Measurements from ENCODE around the gene TBC1D1.

The TBC1D1 gene

DNA sequence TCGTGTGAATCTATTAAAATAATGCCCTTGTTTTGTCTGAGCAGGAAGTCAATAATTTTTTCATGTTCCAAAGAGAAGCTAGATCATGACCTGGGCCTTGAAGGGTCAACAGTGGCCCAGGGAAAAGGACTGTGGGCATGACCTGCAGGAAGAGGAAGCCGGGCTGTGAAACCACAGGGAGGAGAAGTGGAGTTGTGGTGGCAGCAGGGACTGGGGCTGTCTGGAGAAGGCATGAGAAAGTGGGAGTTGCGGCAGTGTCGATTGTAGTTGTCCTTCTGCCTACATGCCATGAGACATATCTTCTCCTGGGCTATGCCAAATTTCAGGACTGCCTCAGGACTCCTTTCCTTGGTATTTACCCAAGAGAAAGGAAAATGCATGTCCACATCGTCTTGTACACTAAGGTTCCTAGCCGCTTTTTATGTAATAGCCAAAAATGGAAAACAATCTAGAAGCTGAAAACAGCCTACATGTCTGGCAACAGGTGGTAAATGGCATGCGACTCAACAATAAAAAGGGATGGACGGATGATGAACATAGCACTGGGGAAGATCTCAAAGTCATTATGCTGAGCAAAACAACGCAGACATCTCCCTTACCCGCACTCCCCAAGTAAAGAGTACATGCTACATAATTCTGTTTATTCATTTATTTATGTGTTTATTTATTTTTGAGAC, 55.8 kb downstream of the TBC1D1 start:
- ATAC-seq: no peak
- no peak for TF ChIP-seq ZNF8 (CRISPR knock-in tag; IDR thresholded peaks at IDR 0.05)
- TF ChIP-seq, protein P1, sequence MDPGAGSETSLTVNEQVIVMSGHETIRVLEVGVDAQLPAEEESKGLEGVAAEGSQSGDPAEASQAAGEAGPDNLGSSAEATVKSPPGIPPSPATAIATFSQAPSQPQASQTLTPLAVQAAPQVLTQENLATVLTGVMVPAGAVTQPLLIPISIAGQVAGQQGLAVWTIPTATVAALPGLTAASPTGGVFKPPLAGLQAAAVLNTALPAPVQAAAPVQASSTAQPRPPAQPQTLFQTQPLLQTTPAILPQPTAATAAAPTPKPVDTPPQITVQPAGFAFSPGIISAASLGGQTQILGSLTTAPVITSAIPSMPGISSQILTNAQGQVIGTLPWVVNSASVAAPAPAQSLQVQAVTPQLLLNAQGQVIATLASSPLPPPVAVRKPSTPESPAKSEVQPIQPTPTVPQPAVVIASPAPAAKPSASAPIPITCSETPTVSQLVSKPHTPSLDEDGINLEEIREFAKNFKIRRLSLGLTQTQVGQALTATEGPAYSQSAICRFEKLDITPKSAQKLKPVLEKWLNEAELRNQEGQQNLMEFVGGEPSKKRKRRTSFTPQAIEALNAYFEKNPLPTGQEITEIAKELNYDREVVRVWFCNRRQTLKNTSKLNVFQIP (CRISPR knock-in tag; IDR thresholded peaks at IDR 0.05; ENCODE audit: borderline replicate concordance, low read depth): no peak
- no peak for TF ChIP-seq TCF4 (CRISPR knock-in tag; IDR thresholded peaks at IDR 0.05; ENCODE audit: borderline replicate concordance)
- TF ChIP-seq, protein P2, sequence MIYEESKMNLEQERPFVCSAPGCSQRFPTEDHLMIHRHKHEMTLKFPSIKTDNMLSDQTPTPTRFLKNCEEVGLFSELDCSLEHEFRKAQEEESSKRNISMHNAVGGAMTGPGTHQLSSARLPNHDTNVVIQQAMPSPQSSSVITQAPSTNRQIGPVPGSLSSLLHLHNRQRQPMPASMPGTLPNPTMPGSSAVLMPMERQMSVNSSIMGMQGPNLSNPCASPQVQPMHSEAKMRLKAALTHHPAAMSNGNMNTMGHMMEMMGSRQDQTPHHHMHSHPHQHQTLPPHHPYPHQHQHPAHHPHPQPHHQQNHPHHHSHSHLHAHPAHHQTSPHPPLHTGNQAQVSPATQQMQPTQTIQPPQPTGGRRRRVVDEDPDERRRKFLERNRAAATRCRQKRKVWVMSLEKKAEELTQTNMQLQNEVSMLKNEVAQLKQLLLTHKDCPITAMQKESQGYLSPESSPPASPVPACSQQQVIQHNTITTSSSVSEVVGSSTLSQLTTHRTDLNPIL (CRISPR knock-in tag; IDR thresholded peaks at IDR 0.05; ENCODE audit: low read depth): no peak
- TF ChIP-seq ZFP30 (CRISPR knock-in tag; IDR thresholded peaks at IDR 0.05): no peak
- no peak for TF ChIP-seq CSDC2 (CRISPR knock-in tag; IDR thresholded peaks at IDR 0.05)
- no peak for TF ChIP-seq ZFP3 (CRISPR knock-in tag; IDR thresholded peaks at IDR 0.05)
- no peak for TF ChIP-seq ZNF70 (CRISPR knock-in tag; IDR thresholded peaks at IDR 0.05)
- TF ChIP-seq RARB (CRISPR knock-in tag; IDR thresholded peaks at IDR 0.05): no peak
- TF ChIP-seq, protein P3, sequence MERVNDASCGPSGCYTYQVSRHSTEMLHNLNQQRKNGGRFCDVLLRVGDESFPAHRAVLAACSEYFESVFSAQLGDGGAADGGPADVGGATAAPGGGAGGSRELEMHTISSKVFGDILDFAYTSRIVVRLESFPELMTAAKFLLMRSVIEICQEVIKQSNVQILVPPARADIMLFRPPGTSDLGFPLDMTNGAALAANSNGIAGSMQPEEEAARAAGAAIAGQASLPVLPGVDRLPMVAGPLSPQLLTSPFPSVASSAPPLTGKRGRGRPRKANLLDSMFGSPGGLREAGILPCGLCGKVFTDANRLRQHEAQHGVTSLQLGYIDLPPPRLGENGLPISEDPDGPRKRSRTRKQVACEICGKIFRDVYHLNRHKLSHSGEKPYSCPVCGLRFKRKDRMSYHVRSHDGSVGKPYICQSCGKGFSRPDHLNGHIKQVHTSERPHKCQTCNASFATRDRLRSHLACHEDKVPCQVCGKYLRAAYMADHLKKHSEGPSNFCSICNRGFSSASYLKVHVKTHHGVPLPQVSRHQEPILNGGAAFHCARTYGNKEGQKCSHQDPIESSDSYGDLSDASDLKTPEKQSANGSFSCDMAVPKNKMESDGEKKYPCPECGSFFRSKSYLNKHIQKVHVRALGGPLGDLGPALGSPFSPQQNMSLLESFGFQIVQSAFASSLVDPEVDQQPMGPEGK (CRISPR knock-in tag; IDR thresholded peaks at IDR 0.05; ENCODE audit: borderline replicate concordance): no peak
- no peak for TF ChIP-seq ZC3H10 (CRISPR knock-in tag; IDR thresholded peaks at IDR 0.05)
- TF ChIP-seq BACH2 (CRISPR knock-in tag; IDR thresholded peaks at IDR 0.05; ENCODE audit: borderline replicate concordance): no peak

DNA sequence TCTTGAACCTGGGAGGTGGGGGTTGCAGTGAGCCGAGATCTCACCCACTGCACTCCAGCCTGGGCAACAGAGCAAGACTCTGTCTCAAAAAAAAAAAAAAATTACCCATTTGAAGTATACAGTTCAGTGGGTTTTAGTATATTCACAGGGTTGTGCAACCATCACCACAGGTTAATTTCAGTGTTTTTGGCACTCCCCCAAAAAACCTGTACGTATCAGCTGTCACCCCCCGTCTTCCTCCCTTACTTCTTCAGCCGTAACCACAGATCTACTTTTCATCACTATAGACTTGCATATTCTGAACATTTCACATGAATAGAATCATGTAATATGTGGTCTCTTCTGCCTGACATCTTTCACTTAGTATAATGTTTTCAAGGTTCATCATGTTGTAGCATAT, 57.7 kb downstream of the TBC1D1 start:
- no peak for ATAC-seq
- TF ChIP-seq PPARA (CRISPR knock-in tag; IDR thresholded peaks at IDR 0.05; ENCODE audit: borderline replicate concordance) (no peak), TOX (CRISPR knock-in tag; IDR thresholded peaks at IDR 0.05; ENCODE audit: borderline replicate concordance) (no peak), ZNF70 (CRISPR knock-in tag; IDR thresholded peaks at IDR 0.05) (no peak), ZNF565 (CRISPR knock-in tag; conservative IDR thresholded peaks at IDR 0.05; ENCODE audit: low read depth) (no peak), ZFP30 (CRISPR knock-in tag; IDR thresholded peaks at IDR 0.05) (no peak), ARNTL (CRISPR knock-in tag; IDR thresholded peaks at IDR 0.05; ENCODE audit: borderline replicate concordance, low read depth) (no peak), CSDC2 (CRISPR knock-in tag; IDR thresholded peaks at IDR 0.05) (no peak), ZC3H10 (CRISPR knock-in tag; IDR thresholded peaks at IDR 0.05) (no peak), TCF4 (CRISPR knock-in tag; IDR thresholded peaks at IDR 0.05; ENCODE audit: borderline replicate concordance) (no peak)
- TF ChIP-seq, protein P1 (CRISPR knock-in tag; IDR thresholded peaks at IDR 0.05; ENCODE audit: borderline replicate concordance, low read depth): no peak
- TF ChIP-seq, protein P2 (CRISPR knock-in tag; IDR thresholded peaks at IDR 0.05; ENCODE audit: low read depth): no peak
- TF ChIP-seq, protein P4, sequence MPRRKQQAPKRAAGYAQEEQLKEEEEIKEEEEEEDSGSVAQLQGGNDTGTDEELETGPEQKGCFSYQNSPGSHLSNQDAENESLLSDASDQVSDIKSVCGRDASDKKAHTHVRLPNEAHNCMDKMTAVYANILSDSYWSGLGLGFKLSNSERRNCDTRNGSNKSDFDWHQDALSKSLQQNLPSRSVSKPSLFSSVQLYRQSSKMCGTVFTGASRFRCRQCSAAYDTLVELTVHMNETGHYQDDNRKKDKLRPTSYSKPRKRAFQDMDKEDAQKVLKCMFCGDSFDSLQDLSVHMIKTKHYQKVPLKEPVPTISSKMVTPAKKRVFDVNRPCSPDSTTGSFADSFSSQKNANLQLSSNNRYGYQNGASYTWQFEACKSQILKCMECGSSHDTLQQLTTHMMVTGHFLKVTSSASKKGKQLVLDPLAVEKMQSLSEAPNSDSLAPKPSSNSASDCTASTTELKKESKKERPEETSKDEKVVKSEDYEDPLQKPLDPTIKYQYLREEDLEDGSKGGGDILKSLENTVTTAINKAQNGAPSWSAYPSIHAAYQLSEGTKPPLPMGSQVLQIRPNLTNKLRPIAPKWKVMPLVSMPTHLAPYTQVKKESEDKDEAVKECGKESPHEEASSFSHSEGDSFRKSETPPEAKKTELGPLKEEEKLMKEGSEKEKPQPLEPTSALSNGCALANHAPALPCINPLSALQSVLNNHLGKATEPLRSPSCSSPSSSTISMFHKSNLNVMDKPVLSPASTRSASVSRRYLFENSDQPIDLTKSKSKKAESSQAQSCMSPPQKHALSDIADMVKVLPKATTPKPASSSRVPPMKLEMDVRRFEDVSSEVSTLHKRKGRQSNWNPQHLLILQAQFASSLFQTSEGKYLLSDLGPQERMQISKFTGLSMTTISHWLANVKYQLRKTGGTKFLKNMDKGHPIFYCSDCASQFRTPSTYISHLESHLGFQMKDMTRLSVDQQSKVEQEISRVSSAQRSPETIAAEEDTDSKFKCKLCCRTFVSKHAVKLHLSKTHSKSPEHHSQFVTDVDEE (CRISPR knock-in tag; IDR thresholded peaks at IDR 0.05): no peak
